Kidney (tissue), 14 donors: ENCODE data around the gene SCMH1. TPM values are rescaled to one million over a fixed set of nuclear protein-coding genes. Genes with fewer than 3 reads are reported as not detected.
"Not testable (repeated sequence)": the region's sequence is repeated elsewhere in the genome, so short reads cannot be mapped to it uniquely, and the experiment has no call there.

Experiments used
- DNase-seq, 5 donors: peaks; one replicate each; pipeline ENCODE4 v3.0.0-alpha.2; 2013 to 2020
- FAIRE-seq: peaks from 2 replicates; lab custom pipeline; 2012; peaks lifted over from hg19 to GRCh38; lab: Jason Lieb, UNC
- H3K27ac ChIP-seq, 2 donors: one replicate each; pipeline ENCODE4 v1.7.0; 2013; ENCODE audit warnings: low read depth in 2 of 2, low read length in 2 of 2, inconsistent platforms in 1 of 2
- H3K27me3 ChIP-seq: one replicate; pipeline ENCODE4 v1.7.1; 2013; ENCODE audit warnings: low read length, inconsistent platforms; ENCODE audit not compliant: control insufficient read depth, insufficient read depth
- H3K36me3 ChIP-seq, 3 donors: one replicate each; pipeline versions ENCODE4 v1.7.0 to v1.7.1; 2013; ENCODE audit warnings: low read length in 3 of 3, control low read depth in 1 of 3, inconsistent platforms in 1 of 3; ENCODE audit not compliant: insufficient read depth in 3 of 3, control insufficient read depth in 2 of 3
- H3K4me1 ChIP-seq, 3 donors: one replicate each; pipeline versions ENCODE4 v1.7.0 to v1.7.1; 2013; ENCODE audit warnings: low read length in 3 of 3, inconsistent platforms in 1 of 3, low read depth in 1 of 3; ENCODE audit not compliant: control insufficient read depth in 2 of 3, insufficient read depth in 2 of 3
- H3K4me3 ChIP-seq, 3 donors: one replicate each; pipeline versions ENCODE4 v1.7.0 to v1.8.1; 2013; ENCODE audit warnings: low read length in 3 of 3, control low read depth in 1 of 3, inconsistent platforms in 1 of 3
- H3K9ac ChIP-seq, 3 donors: one replicate each; pipeline versions ENCODE4 v1.7.0 to v1.7.1; 2013; ENCODE audit warnings: low read length in 3 of 3, control low read depth in 1 of 3, inconsistent platforms in 1 of 3
- H3K9me3 ChIP-seq, 3 donors: one replicate each; pipeline versions ENCODE4 v1.7.0 to v1.7.1; 2013; ENCODE audit warnings: low read length in 3 of 3, control low read depth in 1 of 3, inconsistent platforms in 1 of 3; ENCODE audit not compliant: control insufficient read depth in 2 of 3, insufficient read depth in 1 of 3
- intact Hi-C: fragments of 100-400 bp; cut with DNase I; formaldehyde crosslinking; loops from one replicate; pipeline ENCODE4 v1.11.1; 2022
- polyA plus RNA-seq: library from polyadenylated mRNA; stranded (reverse); fragments of 350-450 nt; fragmentation: Illumina TruSeq; extraction: RNeasy Lipid Tissue Mini Kit (QIAGEN cat#74804); gene quantifications from one replicate; pipeline ENCODE4 v1.2.3, GENCODE V29; 2014; ENCODE audit warnings: low read depth, low replicate concordance; ENCODE audit not compliant: insufficient read depth
- total RNA-seq: library from RNA; stranded (reverse); fragmentation: NEBNext Ultra II Directional; extraction: Animal tissue kit (Norgen Biotek cat#: 25700); gene quantifications from one replicate; pipeline ENCODE4 v1.2.1, GENCODE V29; 2021
- TF ChIP-seq, protein P1 (sequence below): IDR thresholded peaks from 3 replicates; pipeline ENCODE4 v1.5.1; 2012; ENCODE audit warnings: mild to moderate bottlenecking, moderate library complexity, borderline replicate concordance; ENCODE audit not compliant: insufficient read depth; ENCODE audit errors: extremely low read depth
- donor health status: control.
- donor health status: control.
- donor health status: control.
- donor health status: control.
- donor health status: control.
- donor health status: DM: yes; HTN: yes; CAD: no.
- donor health status: Normal renal cell carcinoma (clear cell type).

The SCMH1 gene
- total and polyA plus RNA-seq, 2 donors from 2014 or later = 26.4 to 58.3 TPM

DNA sequence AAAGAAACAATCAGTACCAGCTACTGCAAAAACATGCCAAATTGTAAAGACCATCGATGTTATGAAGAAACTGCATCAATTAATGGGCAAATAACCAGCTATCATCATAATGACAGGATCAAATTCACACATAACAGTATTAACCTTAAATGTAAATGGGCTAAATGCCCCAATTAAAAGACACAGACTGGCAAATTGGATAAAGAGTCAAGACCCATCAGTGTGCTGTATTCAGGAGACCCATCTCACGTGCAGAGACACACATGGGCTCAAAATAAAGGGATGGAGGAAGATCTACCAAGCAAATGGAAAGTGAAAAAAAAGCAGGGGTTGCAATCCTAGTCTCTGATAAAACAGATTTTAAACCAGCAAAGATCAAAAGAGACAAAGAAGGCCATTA is 35.1 kb downstream of the SCMH1 start:
- H3K36me3 ChIP-seq, DNase-seq, FAIRE-seq, H3K9ac ChIP-seq, intact Hi-C loops, H3K27me3 ChIP-seq, H3K4me1 ChIP-seq, H3K9me3 ChIP-seq, H3K27ac ChIP-seq, H3K4me3 ChIP-seq: not testable (repeated sequence)

- H3K27ac ChIP-seq = no peak overlapping the region
- H3K36me3 ChIP-seq = peaks cover 0 to 2% (median 0%) of the 10 kb centered on the region in 3 donors
- no peaks in the 10 kb centered on the region for H3K27me3 ChIP-seq
- no peak for DNase-seq
- H3K9ac ChIP-seq = no peak overlapping the region
- H3K4me3 ChIP-seq = no peak overlapping the region
- H3K4me1 ChIP-seq = no peaks in the 10 kb centered on the region
- TF ChIP-seq, protein P1, sequence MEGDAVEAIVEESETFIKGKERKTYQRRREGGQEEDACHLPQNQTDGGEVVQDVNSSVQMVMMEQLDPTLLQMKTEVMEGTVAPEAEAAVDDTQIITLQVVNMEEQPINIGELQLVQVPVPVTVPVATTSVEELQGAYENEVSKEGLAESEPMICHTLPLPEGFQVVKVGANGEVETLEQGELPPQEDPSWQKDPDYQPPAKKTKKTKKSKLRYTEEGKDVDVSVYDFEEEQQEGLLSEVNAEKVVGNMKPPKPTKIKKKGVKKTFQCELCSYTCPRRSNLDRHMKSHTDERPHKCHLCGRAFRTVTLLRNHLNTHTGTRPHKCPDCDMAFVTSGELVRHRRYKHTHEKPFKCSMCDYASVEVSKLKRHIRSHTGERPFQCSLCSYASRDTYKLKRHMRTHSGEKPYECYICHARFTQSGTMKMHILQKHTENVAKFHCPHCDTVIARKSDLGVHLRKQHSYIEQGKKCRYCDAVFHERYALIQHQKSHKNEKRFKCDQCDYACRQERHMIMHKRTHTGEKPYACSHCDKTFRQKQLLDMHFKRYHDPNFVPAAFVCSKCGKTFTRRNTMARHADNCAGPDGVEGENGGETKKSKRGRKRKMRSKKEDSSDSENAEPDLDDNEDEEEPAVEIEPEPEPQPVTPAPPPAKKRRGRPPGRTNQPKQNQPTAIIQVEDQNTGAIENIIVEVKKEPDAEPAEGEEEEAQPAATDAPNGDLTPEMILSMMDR = no peak
- FAIRE-seq = no peak
- intact Hi-C loops = no loop called here
- H3K9me3 ChIP-seq = no peaks in the 10 kb centered on the region
These were observed 41.4 kb downstream of the SCMH1 start for GRCh38 chr1:41200728-41201127.

DNA sequence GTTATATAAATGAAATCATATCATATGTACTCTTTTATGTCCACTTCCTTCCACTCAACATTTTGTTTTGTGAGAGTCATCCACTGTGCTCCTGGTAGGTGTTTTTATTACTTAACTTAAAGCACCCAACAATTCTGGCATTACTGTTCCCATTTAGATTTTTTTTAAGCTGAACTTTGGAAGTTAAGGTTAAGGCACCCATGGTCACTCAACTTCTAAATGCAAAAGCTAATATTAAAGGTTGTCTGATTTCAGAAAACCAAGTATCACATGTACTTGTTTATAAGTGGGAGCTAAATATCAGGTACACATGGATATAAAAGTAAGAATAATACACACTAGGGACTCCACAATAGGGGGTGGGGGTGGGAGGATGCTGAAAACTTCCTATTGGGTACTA is 42.7 kb downstream of the SCMH1 start:
- FAIRE-seq = no peak
- Histone ChIP-seq H3K27ac (no peak overlapping the region), H3K4me1 (no peaks in the 10 kb centered on the region), H3K36me3 (peaks cover 0 to 1% (median 0%) of the 10 kb centered on the region in 3 donors), H3K4me3 (no peak overlapping the region), H3K9me3 (no peaks in the 10 kb centered on the region), H3K27me3 (no peaks in the 10 kb centered on the region), H3K9ac (no peak overlapping the region)
- TF ChIP-seq, protein P1 = no peak
- intact Hi-C loops = no loop called here
- DNase-seq = no peak

DNA sequence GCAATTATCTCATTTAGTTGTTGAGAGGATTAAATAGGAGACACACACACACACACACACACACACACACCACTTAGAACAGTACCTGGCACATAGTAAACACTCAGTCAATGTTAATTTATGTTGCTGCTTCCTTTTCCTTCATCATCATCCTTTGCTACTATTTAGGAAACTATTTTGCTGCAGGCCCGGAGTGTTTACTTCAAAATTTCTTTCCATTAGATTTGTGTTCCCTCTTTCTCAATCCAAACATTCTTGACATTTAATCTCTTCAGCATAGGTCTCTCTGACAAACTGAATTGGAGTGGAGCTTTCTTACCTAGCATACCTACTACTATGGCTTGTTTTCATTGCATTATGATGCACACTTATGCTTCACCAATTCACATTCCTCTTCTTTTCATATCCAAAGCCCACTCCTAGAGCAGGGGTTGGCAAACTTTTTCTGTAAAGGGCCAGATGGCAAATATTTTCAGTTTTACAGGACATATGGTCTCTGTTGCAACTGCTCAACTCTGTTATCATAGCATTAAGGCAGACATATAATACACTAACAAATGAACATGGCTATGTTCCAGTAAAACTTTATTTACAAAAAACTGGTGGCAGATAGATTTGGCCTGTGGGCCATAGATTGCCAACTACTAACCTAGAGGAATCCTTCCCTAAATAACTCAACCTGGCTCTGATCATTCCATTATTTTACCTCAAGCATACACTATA is 49.5 kb downstream of the SCMH1 start:
- Histone ChIP-seq H3K4me1 (peaks cover 0 to 9% (median 3%) of the 10 kb centered on the region in 3 donors), H3K9ac (no peak overlapping the region), H3K4me3 (no peak overlapping the region), H3K36me3 (no peaks in the 10 kb centered on the region), H3K27me3 (no peaks in the 10 kb centered on the region), H3K9me3 (no peaks in the 10 kb centered on the region), H3K27ac (no peak overlapping the region)
- TF ChIP-seq, protein P1 = no peak
- DNase-seq (no peak), FAIRE-seq (no peak)
- intact Hi-C loops = no loop called here
